OCI-LY7 (cell line): ENCODE results near the gene FBH1.

Experiments used
- EZH2phosphoT487 ChIP-seq: fragments of 200-600 bp; sonication (generic); IDR thresholded peaks from 2 replicates; pipeline ENCODE4 v1.6.1; 2018; ENCODE audit warnings: low read depth, borderline replicate concordance, mild to moderate bottlenecking, mixed run types, antibody characterized with exemption, low read length, moderate library complexity, mixed read lengths
- TF ChIP-seq, protein P1 (sequence below): fragments of 200-600 bp; sonication (generic); conservative IDR thresholded peaks from 2 replicates; pipeline ENCODE4 v1.5.1; 2014; ENCODE audit warnings: mild to moderate bottlenecking, antibody characterized with exemption, low read length, moderate library complexity, mixed read lengths

DNA sequence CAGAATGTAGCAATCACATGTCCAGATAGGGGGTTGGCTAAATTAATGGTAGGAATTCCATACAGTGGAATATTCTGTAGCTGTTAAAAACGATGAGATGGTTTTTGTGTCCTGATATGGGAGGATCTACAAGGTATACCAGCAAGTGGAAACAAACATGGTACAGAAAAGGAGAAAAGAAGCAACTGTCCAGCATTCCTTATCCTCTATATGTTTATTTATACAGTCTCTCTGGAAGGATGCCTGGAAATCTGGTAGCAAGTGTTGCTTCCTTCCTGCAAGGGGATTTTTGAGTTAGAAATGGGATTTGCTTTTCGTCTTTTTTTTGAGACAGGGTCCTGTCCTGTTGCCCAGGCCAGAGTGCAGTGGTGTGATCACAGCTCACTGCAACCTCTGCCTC, 68.0 kb downstream of the FBH1 start:
- TF ChIP-seq, protein P1, sequence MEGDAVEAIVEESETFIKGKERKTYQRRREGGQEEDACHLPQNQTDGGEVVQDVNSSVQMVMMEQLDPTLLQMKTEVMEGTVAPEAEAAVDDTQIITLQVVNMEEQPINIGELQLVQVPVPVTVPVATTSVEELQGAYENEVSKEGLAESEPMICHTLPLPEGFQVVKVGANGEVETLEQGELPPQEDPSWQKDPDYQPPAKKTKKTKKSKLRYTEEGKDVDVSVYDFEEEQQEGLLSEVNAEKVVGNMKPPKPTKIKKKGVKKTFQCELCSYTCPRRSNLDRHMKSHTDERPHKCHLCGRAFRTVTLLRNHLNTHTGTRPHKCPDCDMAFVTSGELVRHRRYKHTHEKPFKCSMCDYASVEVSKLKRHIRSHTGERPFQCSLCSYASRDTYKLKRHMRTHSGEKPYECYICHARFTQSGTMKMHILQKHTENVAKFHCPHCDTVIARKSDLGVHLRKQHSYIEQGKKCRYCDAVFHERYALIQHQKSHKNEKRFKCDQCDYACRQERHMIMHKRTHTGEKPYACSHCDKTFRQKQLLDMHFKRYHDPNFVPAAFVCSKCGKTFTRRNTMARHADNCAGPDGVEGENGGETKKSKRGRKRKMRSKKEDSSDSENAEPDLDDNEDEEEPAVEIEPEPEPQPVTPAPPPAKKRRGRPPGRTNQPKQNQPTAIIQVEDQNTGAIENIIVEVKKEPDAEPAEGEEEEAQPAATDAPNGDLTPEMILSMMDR = no peak
- TF ChIP-seq EZH2phosphoT487 = no peak
